ENCODE results near the gene MUC5AC. TPM values are rescaled to one million over a fixed set of nuclear protein-coding genes. Genes with fewer than 3 reads are reported as not detected.

MUC5AC gene
- polyA plus RNA-seq, 1 experiment: not detected

GRCh38 chr11:1195682-1196515 lies 38.1 kb downstream of the MUC5AC start:
- no peak for TF ChIP-seq CTCF (IDR thresholded peaks at IDR 0.05; ENCODE audit: insufficient read depth, low read depth, low read length)
- Histone ChIP-seq H3K27me3 (ENCODE audit: control insufficient read depth, insufficient read depth, low read length) (no peaks in the 10 kb centered on the region), H3K36me3 (ENCODE audit: control insufficient read depth, insufficient read depth, low read length) (no peaks in the 10 kb centered on the region), H3K4me3 (ENCODE audit: low read depth, low read length) (no peak overlapping the region)
- DNase-seq (ENCODE audit: low read depth): no peak
- ChIA-PET POLR2A (no interaction called here), CTCF (no interaction called here)

GRCh38 chr11:1196516-1197391 lies 39.0 kb downstream of the MUC5AC start:
- Histone ChIP-seq H3K27me3 (ENCODE audit: control insufficient read depth, insufficient read depth, low read length) (no peaks in the 10 kb centered on the region), H3K4me3 (ENCODE audit: low read depth, low read length) (no peak overlapping the region), H3K36me3 (ENCODE audit: control insufficient read depth, insufficient read depth, low read length) (no peaks in the 10 kb centered on the region)
- POLR2A ChIA-PET: no interaction called here
- CTCF ChIA-PET: no interaction called here
- no peak for TF ChIP-seq CTCF (IDR thresholded peaks at IDR 0.05; ENCODE audit: insufficient read depth, low read depth, low read length)
- no peak for DNase-seq (ENCODE audit: low read depth)

GRCh38 chr11:1197431-1197885 lies 39.7 kb downstream of the MUC5AC start:
- no peak overlapping the region for H3K4me3 ChIP-seq (ENCODE audit: low read depth, low read length)
- no peaks in the 10 kb centered on the region for H3K27me3 ChIP-seq (ENCODE audit: control insufficient read depth, insufficient read depth, low read length)
- H3K36me3 ChIP-seq (ENCODE audit: control insufficient read depth, insufficient read depth, low read length): no peaks in the 10 kb centered on the region
- DNase-seq (ENCODE audit: low read depth): no peak
- ChIA-PET CTCF (no interaction called here), POLR2A (no interaction called here)
- no peak for TF ChIP-seq CTCF (IDR thresholded peaks at IDR 0.05; ENCODE audit: insufficient read depth, low read depth, low read length)

GRCh38 chr11:1197886-1198560 lies 40.3 kb downstream of the MUC5AC start:
- POLR2A ChIA-PET: no interaction called here
- CTCF ChIA-PET: no interaction called here

More at GRCh38 chr11:1197886-1198560, 40.3 kb downstream of the MUC5AC start:
- TF ChIP-seq CTCF (IDR thresholded peaks at IDR 0.05; ENCODE audit: insufficient read depth, low read depth, low read length): no peak
- H3K36me3 ChIP-seq (ENCODE audit: control insufficient read depth, insufficient read depth, low read length): no peaks in the 10 kb centered on the region
- H3K4me3 ChIP-seq (ENCODE audit: low read depth, low read length): no peak overlapping the region
- H3K27me3 ChIP-seq (ENCODE audit: control insufficient read depth, insufficient read depth, low read length): no peaks in the 10 kb centered on the region
- DNase-seq (ENCODE audit: low read depth): no peak

All from BJ (cell line).